Posterior cingulate gyrus (tissue), 11 donors: ENCODE measurements around the gene SLC37A2.
"Not testable (repeated sequence)": the region's sequence is repeated elsewhere in the genome, so short reads cannot be mapped to it uniquely, and the experiment has no call there.

ENCODE experiments used
- DNase-seq, 10 donors: peaks; one replicate each; pipeline versions ENCODE4 v3.0.0 to v3.0.0-alpha.2; 2020 to 2021; ENCODE audit warnings: mixed read lengths in 3 of 10
- intact Hi-C: fragments of 100-400 bp; cut with DNase I; formaldehyde crosslinking; loops from one replicate; pipeline ENCODE4 v1.15.1; 2023

Gene SLC37A2

DNA sequence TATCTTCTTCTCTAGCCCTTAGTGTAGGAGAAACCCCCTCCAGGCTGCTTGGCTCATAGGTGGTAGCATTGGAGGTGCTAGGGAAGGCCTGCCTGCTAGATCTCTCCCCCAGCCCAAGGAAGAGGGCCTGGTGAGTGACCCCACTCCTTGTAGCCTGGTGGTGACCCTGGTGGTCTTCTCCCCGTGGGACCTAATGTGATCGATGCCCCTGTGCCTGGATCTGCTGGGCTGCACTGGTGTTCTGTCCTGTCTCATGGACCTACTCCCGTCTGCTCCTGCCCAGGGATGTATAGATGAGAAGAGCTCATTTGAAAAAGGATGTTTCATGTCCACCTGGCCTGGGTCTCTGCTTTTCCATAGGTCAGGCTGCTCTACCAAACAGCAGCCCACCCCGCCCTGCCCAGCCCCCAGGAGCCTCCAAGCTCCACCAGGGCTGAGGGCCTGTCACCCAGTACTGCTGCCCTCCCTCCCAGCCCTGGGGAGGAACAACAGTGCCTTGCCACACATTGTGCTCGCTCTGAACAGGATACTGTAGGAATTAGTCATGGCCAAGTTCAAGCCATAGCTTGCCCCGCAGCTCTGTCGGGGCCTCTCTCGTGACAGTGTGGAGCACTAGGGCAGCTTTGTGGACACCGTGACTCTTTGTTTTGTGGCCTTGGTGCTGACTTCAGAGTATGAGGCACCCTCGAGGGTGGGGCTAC, 19.7 kb downstream of the SLC37A2 start:
- DNase-seq: peak in 1 of 10 donors; percentile 43
- intact Hi-C loops: no loop called here

DNA sequence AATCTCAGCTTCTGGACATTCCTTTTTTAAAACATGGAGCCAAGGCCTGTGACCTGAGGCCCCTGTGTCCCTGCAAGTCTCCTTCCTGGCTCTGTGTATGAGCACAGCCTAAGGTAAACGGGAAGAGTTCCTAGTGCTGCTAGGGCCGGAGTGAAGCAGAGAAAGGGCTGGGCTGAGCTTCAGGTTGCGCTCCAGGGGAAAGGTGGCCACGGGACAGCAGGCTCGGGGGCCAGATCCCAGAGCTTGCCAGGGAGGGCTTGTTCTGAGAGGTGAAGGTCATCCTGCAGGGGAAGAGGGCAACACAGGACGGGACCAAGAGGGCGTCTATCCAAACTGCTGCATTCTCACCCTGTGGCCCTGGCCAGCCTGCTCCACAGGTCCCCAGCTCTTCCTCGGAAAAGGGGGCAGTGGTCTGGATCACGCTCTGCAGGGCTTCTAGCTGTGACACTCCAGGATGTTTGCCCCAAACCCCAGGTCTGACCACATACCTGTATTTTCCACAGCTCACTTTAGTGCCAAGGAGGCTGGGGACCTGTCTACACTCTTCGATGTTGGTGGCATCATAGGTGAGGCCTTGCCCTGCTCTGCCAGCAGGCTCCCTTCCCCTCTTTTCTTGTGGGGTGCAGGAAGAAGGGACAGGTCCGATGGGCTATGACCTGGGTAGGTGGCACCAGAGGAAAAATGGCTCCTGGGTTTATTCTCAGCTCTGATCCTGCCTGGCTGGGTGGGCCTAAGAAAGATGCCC, 20.4 kb downstream of the SLC37A2 start:
- peak in 1 of 10 donors; percentile 63 for DNase-seq
- intact Hi-C loops: no loop called here

GRCh38 chr11:125084057-125084416, 20.9 kb downstream of the SLC37A2 start:
- intact Hi-C loops: no loop called here
- DNase-seq: no peak

DNA sequence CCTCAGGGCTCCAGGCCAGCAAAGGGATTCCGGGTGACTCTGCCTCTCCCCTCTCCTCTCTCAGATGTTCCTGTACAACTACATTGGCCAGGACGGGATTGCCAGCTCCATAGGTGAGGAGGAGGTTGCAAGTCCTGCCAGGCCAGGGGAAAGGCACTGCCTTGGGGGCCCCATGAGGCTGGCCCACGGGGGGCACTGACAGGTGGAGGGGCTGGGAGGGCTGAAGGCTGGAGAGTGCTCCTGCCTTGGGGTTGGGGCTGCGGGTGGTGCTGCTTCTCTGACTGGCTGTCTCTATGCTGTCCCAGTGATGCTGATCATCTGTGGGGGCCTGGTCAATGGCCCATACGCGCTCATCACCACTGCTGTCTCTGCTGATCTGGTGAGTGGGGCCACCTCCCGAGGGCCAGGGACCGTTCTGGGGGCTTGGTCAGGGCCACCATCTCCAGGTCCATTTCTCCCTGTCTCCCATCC, 21.7 kb downstream of the SLC37A2 start:
- intact Hi-C loops: no loop called here
- peak in 2 of 10 donors; percentile 58 to 60 for DNase-seq

DNA sequence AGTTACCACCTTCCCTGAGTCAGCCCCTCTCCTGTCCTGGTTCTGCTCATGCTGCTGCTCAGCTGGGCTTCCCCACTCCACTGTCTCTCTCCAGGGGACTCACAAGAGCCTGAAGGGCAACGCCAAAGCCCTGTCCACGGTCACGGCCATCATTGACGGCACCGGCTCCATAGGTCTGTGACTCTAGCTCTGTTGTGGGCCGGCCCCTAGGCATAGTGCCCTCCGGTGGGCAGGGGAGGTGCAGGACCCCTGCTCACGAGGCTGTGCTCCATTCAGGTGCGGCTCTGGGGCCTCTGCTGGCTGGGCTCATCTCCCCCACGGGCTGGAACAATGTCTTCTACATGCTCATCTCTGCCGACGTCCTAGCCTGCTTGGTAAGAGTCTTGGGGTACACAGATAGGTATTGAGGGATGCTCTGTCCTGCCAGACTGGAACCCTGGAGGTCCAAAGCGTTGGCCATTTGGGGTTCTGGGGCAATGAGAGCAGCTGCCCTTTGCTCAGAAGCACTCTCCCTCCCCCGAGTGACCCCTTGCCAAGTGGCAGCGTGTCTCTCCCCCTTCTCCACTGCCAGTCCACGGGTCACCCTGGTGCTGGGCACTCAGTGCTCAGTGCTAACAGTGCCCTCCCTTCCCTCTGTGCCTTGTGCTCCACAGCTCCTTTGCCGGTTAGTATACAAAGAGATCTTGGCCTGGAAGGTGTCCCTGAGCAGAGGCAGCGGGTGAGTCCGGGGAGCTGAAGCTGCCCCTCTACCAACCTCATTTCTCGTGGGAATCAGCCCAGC, 22.4 kb downstream of the SLC37A2 start:
- peak in 2 of 10 donors; percentile 65 to 74 for DNase-seq
- intact Hi-C loops: no loop called here

- peak in 2 of 10 donors; percentile 60 to 62 for DNase-seq
- intact Hi-C loops: no loop called here
Observed at GRCh38 chr11:125086633-125087296, 23.7 kb downstream of the SLC37A2 start.

DNA sequence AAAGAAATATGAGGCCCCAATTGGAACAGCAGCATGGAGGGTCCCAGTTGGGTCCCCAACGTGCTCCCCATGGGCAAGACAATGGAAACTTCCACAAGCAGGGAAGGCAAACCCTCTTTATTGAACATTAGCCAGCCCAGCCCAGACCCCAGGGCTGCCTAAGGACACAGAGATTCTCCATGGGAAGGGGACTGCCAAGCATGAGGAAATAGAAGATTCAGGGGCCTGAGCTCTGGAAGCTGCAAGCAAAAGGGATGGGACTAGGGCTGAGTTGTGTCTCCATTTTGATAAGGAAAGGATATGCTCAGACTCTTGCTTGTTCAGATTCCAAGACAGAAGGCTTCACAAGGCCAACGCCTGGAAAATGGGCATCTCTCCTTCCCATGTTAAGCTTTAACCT, 25.0 kb downstream of the SLC37A2 start:
- no peak for DNase-seq

GRCh38 chr11:125088576-125089455, 25.7 kb downstream of the SLC37A2 start:
- intact Hi-C loops: no loop called here
- DNase-seq: peak in 2 of 10 donors; percentile 46 to 59

More for the DNA sequence above, 25.0 kb downstream of the SLC37A2 start:
- intact Hi-C loops: no loop called here

DNA sequence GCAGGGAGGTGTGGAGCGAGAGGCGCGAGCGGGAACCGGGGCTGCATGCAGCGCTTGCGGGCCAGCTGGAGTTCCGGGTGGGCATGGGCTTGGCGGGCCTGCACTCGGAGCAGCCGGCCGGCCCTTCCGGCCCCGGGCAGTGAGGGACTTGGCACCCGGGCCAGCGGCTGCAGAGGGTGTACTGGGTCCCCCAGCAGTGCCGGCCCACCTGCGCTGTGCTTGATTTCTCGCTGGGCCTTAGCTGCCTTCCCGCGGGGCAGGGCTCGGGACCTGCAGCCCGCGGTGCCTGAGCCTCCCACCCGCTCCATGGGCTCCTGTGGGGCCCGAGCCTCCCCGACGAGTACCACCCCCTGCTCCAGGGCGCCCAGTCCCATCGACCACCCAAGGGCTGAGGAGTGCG, 26.4 kb downstream of the SLC37A2 start:
- intact Hi-C loops: not testable (repeated sequence)
- DNase-seq: peak in 2 of 10 donors; percentile 54 to 76

GRCh38 chr11:125090151-125090550, 27.0 kb downstream of the SLC37A2 start:
- intact Hi-C loops: loop anchor here (5.0 to 10.0 kb wide), 5 partner anchors 52 to 785 kb away; no protein-coding TSS in a partner anchor
- DNase-seq: not testable (repeated sequence)

DNA sequence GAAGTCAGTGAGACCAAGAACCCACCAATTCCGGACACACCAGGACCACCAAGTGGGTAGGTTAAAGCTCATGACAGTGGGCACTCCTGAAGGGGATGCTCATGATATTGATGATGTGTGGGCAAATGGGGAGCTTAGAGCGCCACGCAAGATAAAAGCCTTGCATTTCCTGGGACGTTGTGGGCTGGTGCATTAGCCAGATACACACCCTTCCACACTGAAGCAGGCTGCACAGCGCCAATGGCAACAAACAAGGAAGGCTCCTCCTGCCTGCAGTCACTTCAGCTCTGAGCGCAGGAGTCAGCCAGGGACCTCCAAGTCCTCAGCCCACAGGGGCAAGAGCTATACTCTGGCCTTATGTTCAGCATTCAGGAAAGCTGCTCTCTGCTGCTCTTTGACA, 27.7 kb downstream of the SLC37A2 start:
- intact Hi-C loops: loop anchor here (5.0 to 10.0 kb wide), 5 partner anchors 51 to 784 kb away; no protein-coding TSS in a partner anchor
- peak in 2 of 10 donors; percentile 47 to 71 for DNase-seq

- DNase-seq: peak in 4 of 10 donors; percentile 38 to 89 (median 60)
- intact Hi-C loops: loop anchor here (5.0 to 10.0 kb wide), 5 partner anchors 51 to 783 kb away; no protein-coding TSS in a partner anchor
Observed at GRCh38 chr11:125091247-125091876, 28.3 kb downstream of the SLC37A2 start.

DNA sequence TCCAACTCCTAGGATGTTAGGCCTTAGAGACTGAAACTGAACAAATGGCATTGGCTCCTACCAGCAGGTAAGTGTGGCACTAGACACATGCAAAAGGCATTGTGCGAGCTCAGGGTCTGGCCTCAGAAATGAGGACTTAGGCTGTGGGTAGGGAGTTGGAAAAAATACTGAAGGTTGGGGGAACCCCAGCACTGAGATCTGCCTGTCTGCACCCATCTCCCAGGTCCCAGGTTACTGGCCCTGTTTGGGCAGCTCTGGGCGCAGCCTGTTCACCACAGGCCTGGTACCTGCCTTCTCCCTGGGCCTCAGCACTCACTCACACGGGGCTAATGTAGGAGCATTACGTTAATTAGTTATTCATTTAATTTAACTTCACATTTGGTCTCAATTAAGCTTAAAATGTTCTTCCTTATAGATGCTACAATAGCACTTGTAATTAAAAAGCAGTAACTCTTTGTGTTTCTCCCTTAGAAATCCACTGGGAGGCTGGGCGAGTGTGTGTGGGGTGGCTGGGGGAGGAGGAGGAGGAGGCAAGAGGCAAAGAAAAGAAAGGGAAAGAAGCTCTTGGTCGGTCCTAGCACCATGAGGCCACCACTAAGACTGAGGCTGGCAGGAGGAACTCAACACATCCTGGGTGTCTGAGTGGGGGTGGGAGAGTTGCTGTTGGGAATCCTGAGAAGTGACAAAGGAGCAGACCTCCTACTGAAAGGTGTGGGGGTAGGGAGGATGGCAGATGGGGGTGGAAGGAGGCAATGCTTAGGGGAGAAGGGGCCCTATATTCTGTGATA, 29.0 kb downstream of the SLC37A2 start:
- DNase-seq: peak in 2 of 10 donors; percentile 60 to 71
- intact Hi-C loops: loop anchor here (5.0 to 10.0 kb wide), 5 partner anchors 50 to 783 kb away; no protein-coding TSS in a partner anchor

- intact Hi-C loops: loop anchor here (5.0 to 10.0 kb wide), 5 partner anchors 50 to 782 kb away; no protein-coding TSS in a partner anchor
- peak in 1 of 10 donors; percentile 45 for DNase-seq
Observed at GRCh38 chr11:125092669-125093068, 29.6 kb downstream of the SLC37A2 start.

- intact Hi-C loops: loop anchor here (5.0 to 10.0 kb wide), 5 partner anchors 49 to 781 kb away; no protein-coding TSS in a partner anchor
Observed at GRCh38 chr11:125093502-125093901, 30.4 kb downstream of the SLC37A2 start.

DNA sequence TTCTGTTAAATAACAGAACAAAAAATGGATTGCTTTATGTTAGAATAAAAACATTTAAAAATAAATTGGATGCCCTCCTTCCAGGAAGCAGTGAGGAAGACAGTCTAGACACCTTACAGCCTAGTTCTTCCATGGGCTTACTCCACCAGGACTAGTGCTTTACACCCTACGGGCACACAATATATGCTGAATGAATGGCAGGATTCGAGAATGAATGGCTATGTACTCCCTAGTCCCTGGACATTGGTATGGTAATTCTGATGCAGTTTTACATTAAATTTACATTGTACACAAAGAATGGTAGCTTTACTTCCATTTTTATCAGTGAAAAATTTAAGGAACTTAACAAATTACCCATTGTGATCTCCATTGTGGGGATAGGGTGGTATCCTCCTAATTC, 31.6 kb downstream of the SLC37A2 start:
- intact Hi-C loops: loop anchor here (5.0 to 10.0 kb wide), 5 partner anchors 48 to 780 kb away; no protein-coding TSS in a partner anchor

More at GRCh38 chr11:125093502-125093901, 30.4 kb downstream of the SLC37A2 start:
- no peak for DNase-seq

DNA sequence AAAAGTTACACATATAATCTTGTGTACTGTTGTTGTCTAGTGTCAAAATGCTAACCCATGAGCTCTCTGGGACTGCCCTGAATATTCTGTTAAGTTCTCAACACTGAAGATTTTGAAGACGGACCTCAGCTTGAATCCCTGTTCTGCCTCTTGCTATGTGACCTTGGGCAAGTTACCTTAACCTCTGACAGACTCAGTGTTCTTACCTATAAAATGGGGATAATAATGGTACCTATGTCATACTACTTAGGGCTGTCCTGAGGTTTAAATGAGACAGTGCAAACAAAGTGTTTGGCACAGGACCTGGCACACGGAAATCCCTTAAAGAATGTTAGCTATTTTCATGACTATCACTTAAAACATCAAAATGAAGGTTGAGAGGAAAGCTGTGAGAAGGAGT, 37.0 kb downstream of the SLC37A2 start:
- intact Hi-C loops: no loop called here
- no peak for DNase-seq

More for the DNA sequence above, 31.6 kb downstream of the SLC37A2 start:
- DNase-seq: no peak
